HG03045 (cell line): ENCODE results near the gene PDZD2.

Source experiments
- ATAC-seq: cut with Tn5 transposase; IDR thresholded peaks from one replicate; pipeline ENCODE4 v1.9.1; 2021; ENCODE audit warnings: mild to moderate bottlenecking, moderate library complexity; ENCODE audit not compliant: unreplicated experiment

PDZD2 gene

DNA sequence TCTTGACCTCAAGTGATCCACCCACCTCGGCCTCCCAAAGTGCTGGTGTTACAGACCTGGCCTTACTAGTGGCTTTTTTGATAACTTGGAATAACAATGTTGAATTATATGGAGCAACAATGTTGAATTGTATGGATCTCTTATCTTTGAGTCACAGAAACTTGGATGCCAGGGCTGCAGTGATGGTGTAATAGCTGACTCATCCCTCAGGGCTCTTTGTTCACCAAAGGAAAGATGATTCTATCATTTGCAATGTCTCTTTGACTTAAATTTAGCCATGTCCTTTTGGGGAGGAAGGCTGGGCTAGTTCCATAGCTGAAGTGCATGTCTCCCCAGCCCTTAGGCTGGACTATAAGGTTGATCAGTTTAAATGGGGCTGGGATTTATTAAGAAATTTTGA is 172.3 kb downstream of the PDZD2 start:
- ATAC-seq, result no peak

DNA sequence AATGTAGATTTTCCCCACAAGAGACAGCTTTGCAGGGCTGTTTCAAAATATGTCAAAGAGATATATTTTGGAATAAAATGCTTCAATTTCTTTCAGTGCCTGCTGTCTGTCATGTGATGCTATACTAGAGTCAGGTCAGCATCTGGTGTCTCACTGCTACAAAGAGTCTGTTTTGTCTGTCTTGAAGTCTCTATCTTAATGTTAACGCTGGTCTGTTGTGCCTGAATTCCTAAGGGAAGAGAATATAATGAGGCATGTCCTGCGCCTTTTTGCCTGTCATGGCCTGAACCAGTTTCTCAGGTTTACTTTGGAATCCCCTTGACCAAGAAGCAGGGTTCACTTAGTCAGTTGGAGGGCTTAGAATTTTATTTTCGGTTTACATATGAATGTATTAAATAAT is 176.4 kb downstream of the PDZD2 start:
- ATAC-seq, result no peak

DNA sequence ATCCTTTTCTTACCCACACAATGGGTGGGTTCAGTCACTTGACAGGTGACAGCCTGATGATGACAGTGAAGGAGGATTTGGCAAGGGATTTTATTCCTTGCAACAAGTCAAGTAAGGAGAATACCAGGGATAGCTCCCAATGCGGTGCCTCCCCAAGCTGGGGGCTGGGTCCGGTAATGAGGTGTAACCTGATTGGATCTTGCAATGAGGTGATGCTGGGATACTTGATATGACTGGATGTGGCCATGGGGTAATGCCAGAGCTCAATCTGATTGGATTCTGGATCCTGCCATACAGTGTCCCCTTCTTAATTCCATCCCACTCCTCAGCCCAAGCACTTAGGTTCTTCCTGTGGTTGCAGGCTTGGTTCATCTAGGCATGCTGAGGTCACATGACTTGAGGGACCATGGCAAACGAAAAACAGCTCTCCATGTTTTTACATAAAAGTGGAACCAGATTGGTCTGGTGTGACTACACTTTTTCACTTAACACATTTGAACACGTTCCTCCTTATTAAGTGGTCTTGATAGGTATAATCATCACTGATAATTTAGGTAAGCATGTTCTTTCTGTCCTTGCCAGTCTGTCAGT is 181.1 kb downstream of the PDZD2 start:
- ATAC-seq, result no peak

- ATAC-seq, result no peak
These were observed 184.5 kb downstream of the PDZD2 start for GRCh38 chr5:31823472-31823871.

DNA sequence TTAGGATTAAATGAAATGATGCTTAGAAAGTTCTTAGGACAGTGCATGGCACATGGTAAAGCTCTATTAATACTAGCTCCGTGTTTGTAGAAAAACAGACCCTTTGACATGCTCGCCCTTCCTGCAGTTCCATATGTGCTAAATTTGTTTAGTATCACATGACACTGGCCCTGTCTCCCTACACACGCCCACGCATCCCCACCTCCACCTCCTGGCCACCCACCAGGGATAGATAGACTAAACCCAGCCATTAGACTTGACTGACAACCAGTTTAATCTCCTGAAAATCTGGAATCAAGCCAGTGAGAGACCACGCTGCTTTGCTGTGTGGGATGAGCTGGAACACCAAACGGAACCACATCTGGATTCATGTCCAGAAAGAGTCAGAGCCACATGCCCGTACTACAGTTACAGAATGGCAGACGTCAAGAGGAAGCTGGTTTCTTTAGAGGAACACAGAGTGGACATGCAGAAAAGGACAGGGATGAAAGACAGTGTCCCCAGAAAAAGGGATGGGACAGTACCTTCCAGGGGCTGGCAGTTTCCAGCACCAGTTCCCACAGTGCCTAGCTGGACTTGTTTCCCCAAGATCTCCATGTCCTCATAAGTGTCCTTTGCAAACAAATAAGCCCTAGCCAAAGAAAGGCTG is 186.1 kb downstream of the PDZD2 start:
- ATAC-seq, result no peak

GRCh38 chr5:31825518-31826068 is 186.7 kb downstream of the PDZD2 start:
- ATAC-seq, result no peak

DNA sequence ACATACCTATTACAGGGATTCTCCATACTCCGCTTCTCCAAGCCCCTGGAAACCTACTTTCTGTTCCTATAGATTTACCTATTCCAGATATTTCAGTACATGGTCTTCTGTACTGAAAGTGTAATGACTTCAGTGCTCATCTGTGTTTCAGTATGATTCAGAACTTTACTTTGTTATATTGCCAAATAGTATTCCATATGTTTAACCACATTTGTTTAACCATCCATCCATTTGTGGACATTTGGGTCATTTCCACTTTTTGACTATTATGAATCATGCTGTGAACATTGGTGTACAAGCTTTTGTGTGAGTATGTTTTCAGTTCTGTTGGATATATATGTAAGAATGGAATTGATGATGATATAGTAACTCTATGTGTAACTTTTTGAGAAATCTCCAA is 188.9 kb downstream of the PDZD2 start:
- no peak for ATAC-seq

- ATAC-seq, result no peak
These were observed 194.0 kb downstream of the PDZD2 start for GRCh38 chr5:31832966-31833365.

- no peak for ATAC-seq
These were observed 194.8 kb downstream of the PDZD2 start for GRCh38 chr5:31833710-31834109.

DNA sequence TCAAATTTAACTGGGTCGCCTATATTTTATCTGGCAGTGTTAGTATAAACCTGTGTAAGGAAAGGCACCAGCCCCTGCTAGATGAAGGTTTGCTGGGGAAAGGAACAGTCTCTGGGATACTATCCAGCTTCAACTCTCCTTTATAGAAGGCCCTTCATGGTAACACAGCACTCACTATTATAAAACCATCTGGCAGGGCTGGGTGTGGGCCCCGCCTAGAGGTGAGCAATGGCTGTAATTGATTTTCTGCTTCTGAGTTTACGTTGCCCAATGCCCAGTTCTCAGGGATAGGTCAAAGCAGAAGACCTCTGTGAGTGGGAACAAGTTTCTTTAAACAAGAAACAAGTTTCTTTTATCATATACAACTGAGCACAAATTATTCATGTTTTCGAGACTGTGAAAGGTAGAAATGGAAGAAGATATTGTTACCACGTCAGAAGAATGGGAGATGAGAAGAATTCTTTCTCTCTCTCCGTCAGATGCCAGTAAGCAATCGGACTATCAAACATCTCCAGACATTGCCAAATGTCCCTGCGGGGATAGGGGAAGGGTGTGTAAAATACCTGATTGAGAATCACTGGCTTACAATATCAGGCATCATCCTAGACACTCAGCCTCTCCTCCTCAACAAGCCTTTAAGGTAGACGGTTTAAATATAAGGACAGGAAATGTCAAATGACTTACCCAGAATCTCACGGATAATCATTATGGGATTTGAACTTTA is 205.9 kb downstream of the PDZD2 start:
- ATAC-seq, result no peak

GRCh38 chr5:31845361-31845760 is 206.4 kb downstream of the PDZD2 start:
- ATAC-seq, result no peak

DNA sequence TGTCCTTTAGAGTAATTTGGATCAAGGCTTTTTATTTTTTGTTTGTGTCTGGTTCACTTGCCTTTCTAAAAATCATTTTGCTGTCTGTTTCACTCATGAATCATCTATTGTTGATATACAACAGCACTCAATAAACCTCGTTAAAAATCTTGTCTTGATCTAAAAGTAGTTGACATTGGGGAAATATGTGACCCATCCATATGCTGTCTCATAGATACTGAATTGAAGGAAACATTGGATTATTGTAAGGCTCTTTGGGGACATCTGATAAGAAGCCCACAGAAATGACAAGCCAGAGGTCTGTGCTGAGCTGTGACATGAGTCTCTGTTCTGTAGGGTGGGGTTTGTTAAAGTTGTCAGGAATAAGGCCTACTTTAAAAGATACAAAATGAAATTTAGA is 208.0 kb downstream of the PDZD2 start:
- no peak for ATAC-seq

DNA sequence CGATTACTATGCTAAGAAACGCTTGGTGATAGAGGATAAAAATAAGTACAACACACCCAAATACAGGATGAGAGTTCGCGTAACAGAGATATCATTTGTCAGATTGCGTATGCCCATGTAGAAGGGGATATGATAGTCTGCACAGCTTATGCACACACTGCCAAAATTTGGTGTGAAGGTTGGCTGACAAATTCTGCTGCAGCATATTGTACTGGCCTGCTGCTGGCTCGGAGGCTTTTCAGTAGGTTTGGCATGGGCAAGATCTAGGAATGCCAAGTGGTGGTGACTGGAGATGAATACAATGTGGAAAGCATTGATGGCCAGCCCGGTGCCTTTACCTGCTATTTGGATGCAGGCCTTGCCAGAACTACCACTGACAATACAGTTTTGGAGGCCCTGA is 208.4 kb downstream of the PDZD2 start:
- ATAC-seq, result no peak

DNA sequence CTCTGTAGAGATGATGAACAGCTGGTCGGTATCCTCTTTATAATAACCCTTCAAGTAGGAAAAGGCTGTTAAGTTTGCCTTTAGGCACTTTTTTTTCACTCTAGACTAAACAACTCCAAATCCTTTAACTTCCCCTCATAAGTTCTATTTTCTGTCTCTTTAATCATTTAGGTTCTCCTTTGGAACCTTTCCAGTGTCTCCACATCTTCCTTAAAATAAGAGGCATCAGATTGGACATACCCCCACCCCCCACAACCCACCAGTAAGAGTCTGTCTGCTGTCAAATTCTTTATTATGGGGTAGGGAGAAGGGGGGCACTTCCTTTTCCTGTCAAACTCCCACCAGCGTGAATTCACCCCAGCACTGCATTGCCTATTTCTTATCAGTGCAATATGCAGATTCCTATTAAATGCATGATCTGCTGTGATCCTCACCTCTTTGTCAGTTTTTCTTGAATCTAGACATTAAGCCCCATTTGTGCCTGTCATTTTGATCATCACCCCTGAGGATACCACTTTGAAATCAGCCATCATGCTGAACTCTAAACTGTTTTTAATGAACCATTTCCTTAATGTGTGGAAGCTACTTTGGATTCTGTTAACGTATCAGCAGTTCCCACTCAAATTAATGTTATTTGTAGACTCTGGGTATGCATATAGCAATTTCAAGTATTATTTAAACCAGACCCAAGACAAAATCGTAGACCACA is 212.2 kb downstream of the PDZD2 start:
- no peak for ATAC-seq

DNA sequence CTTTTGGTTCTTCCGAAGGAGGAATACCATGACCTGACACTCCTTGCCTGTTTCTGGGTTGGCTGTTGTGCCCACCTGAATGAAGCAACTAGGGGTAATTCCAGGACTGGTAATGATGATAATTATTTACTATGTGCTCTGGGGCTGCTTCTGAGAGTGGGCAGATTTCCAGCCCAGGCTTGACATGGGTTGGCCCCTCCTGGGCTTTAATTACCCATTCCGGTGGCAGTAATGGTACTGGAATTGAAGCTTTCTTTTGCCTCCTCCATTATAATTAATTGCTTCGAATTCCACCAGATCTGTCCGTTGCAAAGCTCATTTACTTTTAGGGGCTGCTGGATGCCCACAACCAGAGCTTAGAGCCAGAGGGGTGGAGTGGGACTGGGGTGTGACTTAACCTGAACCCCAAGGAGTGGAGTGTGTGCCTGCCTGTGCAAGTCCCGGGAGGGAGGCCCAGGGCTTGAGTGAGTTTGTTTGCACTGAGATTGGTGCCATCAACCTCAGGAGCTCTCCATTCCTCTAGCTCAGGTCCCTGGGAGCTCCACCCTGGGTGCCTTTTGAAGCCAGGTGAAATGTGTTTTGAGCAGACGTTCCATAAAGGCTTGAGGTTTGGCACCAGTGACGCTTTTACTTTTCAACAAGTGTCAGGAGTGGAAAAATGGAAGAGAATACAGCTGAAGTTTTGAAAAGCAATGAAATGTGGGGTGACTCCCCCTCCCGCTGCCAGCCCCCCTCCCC is 214.6 kb downstream of the PDZD2 start:
- no peak for ATAC-seq

DNA sequence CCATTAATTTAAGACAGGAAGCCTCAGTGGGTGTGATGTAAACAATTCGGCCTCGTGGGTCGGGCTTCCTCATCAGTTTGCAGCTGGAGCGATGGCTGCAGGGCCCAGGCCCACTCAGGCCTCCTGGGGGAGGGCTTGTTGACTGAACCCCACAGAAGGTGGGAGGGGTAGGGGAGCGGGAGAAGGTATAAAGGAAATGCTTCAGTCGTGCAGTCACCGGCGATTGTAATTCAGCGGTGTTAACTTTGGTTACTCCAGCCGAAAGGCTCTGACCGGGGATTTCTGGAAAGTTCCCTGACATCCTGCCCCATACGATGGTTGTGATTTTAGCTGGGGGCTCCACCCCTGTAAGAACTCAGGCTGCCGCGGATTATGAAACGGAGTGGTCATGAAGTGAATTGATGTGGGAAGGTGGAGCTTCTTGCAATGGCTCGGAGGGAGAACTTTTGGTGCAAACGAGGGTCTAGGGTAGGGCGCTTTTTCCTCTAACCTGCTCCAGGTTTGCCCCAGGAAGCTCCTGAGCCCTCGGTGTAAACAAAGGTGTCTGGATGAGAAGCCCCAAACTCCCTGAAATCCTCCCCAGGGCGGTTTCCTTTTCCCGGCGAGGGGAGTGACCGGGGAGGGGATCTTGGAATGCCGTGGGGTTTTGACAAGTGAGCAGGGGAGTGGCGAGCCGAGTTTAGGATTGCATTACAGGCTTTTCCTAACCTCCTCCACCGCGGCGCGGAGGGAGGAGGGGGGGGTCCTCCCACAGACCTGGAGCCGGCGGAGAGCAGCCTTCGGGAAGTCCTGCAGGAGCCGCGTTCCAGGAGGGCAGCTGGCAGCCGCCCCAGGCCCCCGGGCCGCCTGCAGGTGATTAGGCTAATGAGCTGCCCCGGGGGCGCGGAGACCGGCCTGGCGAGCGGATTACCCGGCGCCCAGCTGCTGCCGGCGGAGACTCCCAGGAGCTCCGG is 215.5 kb downstream of the PDZD2 start:
- no peak for ATAC-seq

DNA sequence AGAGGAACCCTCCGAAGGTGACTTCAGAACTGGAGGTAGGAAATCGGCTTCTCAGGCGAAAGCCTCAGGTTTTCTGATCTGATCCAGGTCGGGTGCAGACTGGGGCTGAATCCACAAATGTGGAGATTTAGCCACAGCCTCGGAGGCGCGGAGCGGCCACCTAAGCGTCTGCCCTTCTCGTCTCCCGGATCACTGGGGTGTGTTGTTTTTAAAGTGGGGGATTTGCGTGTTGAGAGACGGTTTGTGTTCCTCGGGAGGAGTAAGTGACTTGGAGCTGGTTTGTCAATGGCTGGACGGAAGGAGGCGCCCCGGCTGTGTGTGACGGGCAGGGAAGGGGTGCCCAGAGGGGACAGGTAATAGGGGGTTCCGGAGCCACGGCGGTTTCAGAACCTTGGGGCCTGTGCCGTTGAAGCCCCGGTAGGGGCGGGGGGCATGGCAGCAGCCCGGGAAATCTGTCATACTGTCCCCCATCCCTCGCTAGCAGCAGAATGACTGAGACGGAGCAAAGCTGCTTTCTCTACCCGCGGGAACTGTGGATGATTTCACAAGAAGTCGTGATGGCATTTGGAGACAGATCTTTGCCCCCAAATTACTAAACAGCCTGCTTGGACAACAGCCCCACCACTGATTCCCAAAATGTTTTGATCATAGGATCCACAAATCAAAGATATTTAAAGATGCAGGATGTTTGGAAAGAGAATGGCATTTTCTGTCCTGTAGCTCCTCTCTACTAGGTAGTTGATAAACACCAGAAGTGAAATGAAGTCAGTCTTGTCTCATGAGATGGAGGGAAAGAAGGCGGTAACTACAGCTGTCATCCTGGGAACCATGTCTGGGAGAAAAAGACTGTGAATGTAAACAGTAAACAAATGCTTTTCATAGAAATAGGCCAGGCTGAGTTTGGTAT is 216.5 kb downstream of the PDZD2 start:
- ATAC-seq, result no peak

- no peak for ATAC-seq
These were observed 220.2 kb downstream of the PDZD2 start for GRCh38 chr5:31859096-31859495.

DNA sequence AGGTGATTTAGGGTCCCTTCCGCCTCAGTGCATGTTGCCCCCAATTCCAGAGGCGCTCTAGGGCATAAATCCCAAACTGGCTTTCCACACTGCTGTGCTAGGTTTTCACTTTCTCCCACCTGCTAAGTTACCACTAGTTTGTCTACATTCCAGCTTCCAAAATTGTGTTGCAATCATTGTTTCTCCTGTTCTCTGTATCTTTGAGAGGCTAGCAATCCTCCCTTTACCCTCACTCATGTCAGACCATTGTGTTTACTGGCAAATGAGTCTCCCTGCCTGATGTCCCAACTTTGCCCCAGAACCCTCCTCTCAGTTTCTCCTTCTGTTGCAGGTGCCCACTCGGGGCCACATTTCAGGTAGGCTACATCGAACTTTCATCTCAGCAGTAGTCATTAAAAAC is 221.3 kb downstream of the PDZD2 start:
- no peak for ATAC-seq
